ENCODE data around the gene SYNDIG1.

SYNDIG1 gene

DNA sequence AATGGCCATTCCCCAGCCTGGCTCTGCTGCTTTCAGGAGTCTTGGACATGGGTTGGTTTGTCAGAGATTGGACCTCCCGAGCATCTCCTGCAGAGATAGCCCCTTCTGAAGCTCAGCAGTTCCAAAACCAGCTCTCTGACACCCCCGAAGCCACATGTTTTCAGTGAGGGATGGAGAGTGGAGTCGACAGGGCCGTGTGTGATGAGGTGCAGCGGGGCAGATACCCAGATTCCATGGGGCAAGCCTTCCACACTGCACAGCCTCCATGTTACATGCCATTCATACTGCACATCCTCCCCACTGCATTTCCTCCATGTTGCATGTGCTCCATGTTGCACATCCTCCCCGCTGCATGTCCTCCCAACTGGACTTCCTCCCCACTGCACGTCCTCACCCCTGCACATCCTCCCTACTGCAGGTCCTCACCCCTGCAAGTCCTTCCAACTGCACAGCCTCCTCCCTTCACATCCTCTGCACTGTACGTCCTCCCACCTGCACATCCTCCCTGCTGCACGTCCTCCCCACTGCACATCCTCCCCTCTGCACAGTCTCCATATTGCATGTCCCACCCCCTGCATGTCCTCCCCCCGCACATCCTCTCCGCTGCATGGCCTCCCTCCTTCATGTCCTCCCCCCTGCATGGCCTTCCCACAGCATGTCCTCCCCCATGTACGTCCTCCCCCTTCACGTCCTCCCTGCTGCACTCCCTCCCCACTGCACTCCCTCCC lies 112.2 kb downstream of the SYNDIG1 start:
- H3K27me3 ChIP-seq (ENCODE audit: insufficient read depth, poor library complexity, severe bottlenecking): no peaks in the 10 kb centered on the region
- TF ChIP-seq POLR2AphosphoS5 (IDR thresholded peaks at IDR 0.05; ENCODE audit: low read depth): no peak
- no peak for TF ChIP-seq SPI1 (IDR thresholded peaks at IDR 0.05; ENCODE audit: borderline replicate concordance, low read depth)
- TF ChIP-seq, protein P1, sequence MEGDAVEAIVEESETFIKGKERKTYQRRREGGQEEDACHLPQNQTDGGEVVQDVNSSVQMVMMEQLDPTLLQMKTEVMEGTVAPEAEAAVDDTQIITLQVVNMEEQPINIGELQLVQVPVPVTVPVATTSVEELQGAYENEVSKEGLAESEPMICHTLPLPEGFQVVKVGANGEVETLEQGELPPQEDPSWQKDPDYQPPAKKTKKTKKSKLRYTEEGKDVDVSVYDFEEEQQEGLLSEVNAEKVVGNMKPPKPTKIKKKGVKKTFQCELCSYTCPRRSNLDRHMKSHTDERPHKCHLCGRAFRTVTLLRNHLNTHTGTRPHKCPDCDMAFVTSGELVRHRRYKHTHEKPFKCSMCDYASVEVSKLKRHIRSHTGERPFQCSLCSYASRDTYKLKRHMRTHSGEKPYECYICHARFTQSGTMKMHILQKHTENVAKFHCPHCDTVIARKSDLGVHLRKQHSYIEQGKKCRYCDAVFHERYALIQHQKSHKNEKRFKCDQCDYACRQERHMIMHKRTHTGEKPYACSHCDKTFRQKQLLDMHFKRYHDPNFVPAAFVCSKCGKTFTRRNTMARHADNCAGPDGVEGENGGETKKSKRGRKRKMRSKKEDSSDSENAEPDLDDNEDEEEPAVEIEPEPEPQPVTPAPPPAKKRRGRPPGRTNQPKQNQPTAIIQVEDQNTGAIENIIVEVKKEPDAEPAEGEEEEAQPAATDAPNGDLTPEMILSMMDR (IDR thresholded peaks at IDR 0.05; ENCODE audit: insufficient read depth, low read length): no peak
- no peak for DNase-seq (ENCODE audit: low read depth in 1 of 2, low spot score in 1 of 2)
- no peak overlapping the region for H3K4me3 ChIP-seq (replicated peaks; ENCODE audit: insufficient read depth, low read length)
- no peak overlapping the region for H3K27ac ChIP-seq (replicated peaks)

DNA sequence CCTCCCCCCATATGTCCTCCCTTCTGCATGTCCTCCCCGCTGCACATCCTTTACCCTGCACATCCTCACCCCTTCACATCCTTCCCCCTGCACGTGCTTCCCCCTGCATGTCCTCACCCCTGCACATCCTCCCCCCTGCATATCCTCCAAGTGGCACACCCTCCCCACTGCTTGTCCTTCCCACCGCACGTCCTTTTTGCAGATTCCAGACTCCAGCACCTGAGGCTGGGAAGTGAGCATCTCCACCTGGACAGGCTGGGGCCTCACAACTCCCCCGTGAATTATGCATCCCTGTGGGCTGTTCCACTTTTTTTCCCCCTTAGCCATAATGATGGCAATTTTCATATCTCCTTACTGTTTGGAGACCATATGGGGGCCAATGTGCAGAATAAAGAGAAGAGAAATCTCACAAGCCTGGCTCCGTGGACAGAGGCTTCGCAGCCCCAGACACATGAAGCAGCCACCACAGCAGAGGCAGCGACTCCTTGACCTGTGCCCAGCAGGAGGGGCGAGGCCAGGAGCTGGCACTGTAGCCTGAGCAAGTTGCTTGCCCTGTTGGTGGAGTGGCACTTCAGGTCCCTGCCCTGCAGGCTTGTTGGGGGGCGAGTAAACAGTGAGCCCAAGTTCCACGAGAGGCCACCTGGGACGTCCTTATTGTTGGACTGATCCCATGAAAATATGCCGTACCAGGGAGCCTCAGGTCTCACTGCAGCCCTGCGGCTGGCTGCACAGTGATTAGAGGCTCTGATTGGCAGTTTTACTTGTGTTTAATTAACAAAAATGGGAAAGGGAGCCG lies 113.1 kb downstream of the SYNDIG1 start:
- Histone ChIP-seq H3K27ac (replicated peaks) (no peak overlapping the region), H3K4me3 (replicated peaks; ENCODE audit: insufficient read depth, low read length) (no peak overlapping the region), H3K27me3 (ENCODE audit: insufficient read depth, poor library complexity, severe bottlenecking) (no peaks in the 10 kb centered on the region)
- no peak for DNase-seq (ENCODE audit: low read depth in 1 of 2, low spot score in 1 of 2)
- TF ChIP-seq SPI1 (IDR thresholded peaks at IDR 0.05; ENCODE audit: borderline replicate concordance, low read depth) (no peak), POLR2AphosphoS5 (IDR thresholded peaks at IDR 0.05; ENCODE audit: low read depth) (no peak), REST (IDR thresholded peaks at IDR 0.05; ENCODE audit: insufficient replicate concordance, low read depth) (no peak), GABPA (IDR thresholded peaks at IDR 0.05; ENCODE audit: low read depth) (no peak)
- TF ChIP-seq, protein P1 (IDR thresholded peaks at IDR 0.05; ENCODE audit: insufficient read depth, low read length): no peak

GRCh38 chr20:24583169-24583792 lies 113.9 kb downstream of the SYNDIG1 start:
- Histone ChIP-seq H3K27ac (replicated peaks) (no peak overlapping the region), H3K27me3 (ENCODE audit: insufficient read depth, poor library complexity, severe bottlenecking) (no peaks in the 10 kb centered on the region), H3K4me3 (replicated peaks; ENCODE audit: insufficient read depth, low read length) (no peak overlapping the region)
- no peak for DNase-seq (ENCODE audit: low read depth in 1 of 2, low spot score in 1 of 2)
- no peak for TF ChIP-seq POLR2AphosphoS5 (IDR thresholded peaks at IDR 0.05; ENCODE audit: low read depth)
- no peak for TF ChIP-seq GABPA (IDR thresholded peaks at IDR 0.05; ENCODE audit: low read depth)
- TF ChIP-seq, protein P1 (IDR thresholded peaks at IDR 0.05; ENCODE audit: insufficient read depth, low read length): no peak
- no peak for TF ChIP-seq SPI1 (IDR thresholded peaks at IDR 0.05; ENCODE audit: borderline replicate concordance, low read depth)
- TF ChIP-seq REST (IDR thresholded peaks at IDR 0.05; ENCODE audit: insufficient replicate concordance, low read depth): no peak
